Pancreas (tissue), 10 donors: ENCODE results near the gene FAM53B. TPM values are rescaled to one million over a fixed set of nuclear protein-coding genes. Genes with fewer than 3 reads are reported as not detected.
A peak's percentile ranks its signal among the peaks of the same experiment; 100 is the strongest.

Source experiments
- ATAC-seq, 4 donors: fragments of 200-7000 bp; cut with Tn5 transposase; one replicate each; pipeline versions ENCODE4 v1.8.0 to v1.9.1; 2020; ENCODE audit warnings: mild to moderate bottlenecking in 4 of 4, moderate library complexity in 4 of 4
- DNase-seq, 6 donors: peaks; one replicate each; pipeline ENCODE4 v3.0.0-alpha.2; 2020
- FAIRE-seq: peaks from 2 replicates; lab custom pipeline; 2012; peaks lifted over from hg19 to GRCh38; lab: Jason Lieb, UNC
- H3K27ac ChIP-seq, 4 donors: fragments of 200-600 bp; sonication (generic); 1 replicate in 3 of 4; 2 replicates in 1 of 4; pipeline versions ENCODE4 v1.5.0 to v1.8.0; 2020
- H3K27me3 ChIP-seq, 4 donors: fragments of 200-600 bp; one replicate each; pipeline ENCODE4 v1.8.0; 2021
- H3K36me3 ChIP-seq, 3 donors: fragments of 200-600 bp; sonication (generic) in 1 of 3; one replicate each; pipeline versions ENCODE4 v1.5.0 to v1.8.0; 2020 to 2021
- H3K4me1 ChIP-seq, 3 donors: fragments of 200-600 bp; one replicate each; pipeline ENCODE4 v1.8.0; 2021
- H3K4me3 ChIP-seq, 4 donors: fragments of 200-600 bp; sonication (generic) in 2 of 4; one replicate each; pipeline versions ENCODE4 v1.5.0 to v1.8.0; 2020 to 2021
- H3K9me3 ChIP-seq, 4 donors: fragments of 200-600 bp; one replicate each; pipeline ENCODE4 v1.8.0; 2021
- WGBS, 2 donors: extraction: QIAGEN DNeasy Blood & Tissue Kit; methylation state at CpG; one replicate each; pipeline ENCODE4 v1.1.7; 2013; 5-methylcytosine and 5-hydroxymethylcytosine counted together
- intact Hi-C, 3 donors: fragments of 100-400 bp; cut with DNase I; formaldehyde crosslinking; loops; one replicate each; pipeline versions ENCODE4 v1.11.1 to v1.14.2; 2022
- polyA plus RNA-seq, 2 donors: library from polyadenylated mRNA; stranded (reverse); fragments of 200-250 nt; gene quantifications; one replicate each; pipeline ENCODE4 v1.2.3, GENCODE V29; 2013
- total RNA-seq, 6 donors: library from RNA; stranded (reverse); fragmentation: NEBNext Ultra II Directional in 4 of 6; extraction: Animal tissue kit (Norgen Biotek cat#: 25700) in 4 of 6; gene quantifications; one replicate each; pipeline versions ENCODE4 v1.2.1 to v1.2.4, GENCODE V29; 2021 to 2023
- TF ChIP-seq, protein P1 (sequence below), 4 donors: fragments of 200-600 bp; sonication (generic) in 3 of 4; IDR thresholded peaks; one replicate each; pipeline versions ENCODE4 v1.5.0 to v1.8.0; 2021; ENCODE audit warnings: antibody characterized with exemption in 4 of 4
- donor health status: healthy with polysubstance abuse.
- donor health status: DM: no; HTN: no; CAD: no; lungs with moderate emphysema.
- donor health status: DM: no; HTN: no; CAD: no.
- donor health status: control.
- donor health status: control.
- donor health status: Bipolar disorder and iron deficiency.
- donor health status: DM: yes; HTN: yes; CAD: no.
- donor health status: DM: no; HTN: no; CAD: no.
- donor health status: DM: no; HTN: no; CAD: no.
- donor health status: DM: yes; HTN: yes; CAD: no.

Gene FAM53B
- total and polyA plus RNA-seq, 8 donors, result 5.3 to 16.4 (median 8.5) TPM

GRCh38 chr10:124668517-124669051, 75.6 kb downstream of the FAM53B start:
- TF ChIP-seq, protein P1, sequence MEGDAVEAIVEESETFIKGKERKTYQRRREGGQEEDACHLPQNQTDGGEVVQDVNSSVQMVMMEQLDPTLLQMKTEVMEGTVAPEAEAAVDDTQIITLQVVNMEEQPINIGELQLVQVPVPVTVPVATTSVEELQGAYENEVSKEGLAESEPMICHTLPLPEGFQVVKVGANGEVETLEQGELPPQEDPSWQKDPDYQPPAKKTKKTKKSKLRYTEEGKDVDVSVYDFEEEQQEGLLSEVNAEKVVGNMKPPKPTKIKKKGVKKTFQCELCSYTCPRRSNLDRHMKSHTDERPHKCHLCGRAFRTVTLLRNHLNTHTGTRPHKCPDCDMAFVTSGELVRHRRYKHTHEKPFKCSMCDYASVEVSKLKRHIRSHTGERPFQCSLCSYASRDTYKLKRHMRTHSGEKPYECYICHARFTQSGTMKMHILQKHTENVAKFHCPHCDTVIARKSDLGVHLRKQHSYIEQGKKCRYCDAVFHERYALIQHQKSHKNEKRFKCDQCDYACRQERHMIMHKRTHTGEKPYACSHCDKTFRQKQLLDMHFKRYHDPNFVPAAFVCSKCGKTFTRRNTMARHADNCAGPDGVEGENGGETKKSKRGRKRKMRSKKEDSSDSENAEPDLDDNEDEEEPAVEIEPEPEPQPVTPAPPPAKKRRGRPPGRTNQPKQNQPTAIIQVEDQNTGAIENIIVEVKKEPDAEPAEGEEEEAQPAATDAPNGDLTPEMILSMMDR (IDR thresholded peaks at IDR 0.05), result no peak
- WGBS, 2 donors, result 77 to 80% methylated on average over 11 of the region's 11 CpGs
- Histone ChIP-seq H3K9me3 (no peaks in the 10 kb centered on the region), H3K4me3 (no peak overlapping the region), H3K4me1 (no peaks in the 10 kb centered on the region), H3K36me3 (no peaks in the 10 kb centered on the region), H3K27ac (no peak overlapping the region), H3K27me3 (no peaks in the 10 kb centered on the region)
- DNase-seq (peak in 2 of 6 donors; percentile 11 to 37), FAIRE-seq (no peak), ATAC-seq (no peak)
- intact Hi-C loops, result no loop called here

GRCh38 chr10:124667425-124668345, 76.5 kb downstream of the FAM53B start:
- no peak overlapping the region for H3K27ac ChIP-seq
- H3K4me1 ChIP-seq, result no peaks in the 10 kb centered on the region
- H3K4me3 ChIP-seq, result no peak overlapping the region
- WGBS, 2 donors, result 85 to 92% methylated on average over 15 of the region's 15 CpGs
- DNase-seq (peak in 2 of 6 donors; percentile 11 to 46), FAIRE-seq (no peak), ATAC-seq (no peak)
- intact Hi-C loops, result no loop called here
- no peaks in the 10 kb centered on the region for H3K9me3 ChIP-seq
- no peaks in the 10 kb centered on the region for H3K36me3 ChIP-seq
- TF ChIP-seq, protein P1 (IDR thresholded peaks at IDR 0.05), result no peak
- H3K27me3 ChIP-seq, result no peaks in the 10 kb centered on the region

GRCh38 chr10:124666494-124666893, 77.7 kb downstream of the FAM53B start:
- WGBS, 2 donors, result 86 to 91% methylated on average over 9 to 10 of the region's 10 CpGs
- H3K4me1 ChIP-seq, result no peaks in the 10 kb centered on the region
- H3K36me3 ChIP-seq, result no peaks in the 10 kb centered on the region
- H3K4me3 ChIP-seq, result no peak overlapping the region
- H3K27ac ChIP-seq, result no peak overlapping the region
- no peaks in the 10 kb centered on the region for H3K27me3 ChIP-seq
- intact Hi-C loops, result no loop called here
- FAIRE-seq, result no peak
- TF ChIP-seq, protein P1 (IDR thresholded peaks at IDR 0.05), result no peak
- peak in 2 of 6 donors; percentile 7 to 28 for DNase-seq
- ATAC-seq, result no peak
- no peaks in the 10 kb centered on the region for H3K9me3 ChIP-seq

GRCh38 chr10:124665980-124666379, 78.2 kb downstream of the FAM53B start:
- Histone ChIP-seq H3K4me1 (no peaks in the 10 kb centered on the region), H3K27ac (no peak overlapping the region), H3K27me3 (no peaks in the 10 kb centered on the region), H3K9me3 (no peaks in the 10 kb centered on the region), H3K4me3 (no peak overlapping the region), H3K36me3 (no peaks in the 10 kb centered on the region)
- FAIRE-seq (no peak), DNase-seq (peak in 1 of 6 donors; percentile 12), ATAC-seq (peak in 1 of 4 donors; percentile 18)
- 74 to 77% methylated on average over 3 of the region's 3 CpGs for WGBS, 2 donors
- TF ChIP-seq, protein P1 (IDR thresholded peaks at IDR 0.05), result no peak
- intact Hi-C loops, result no loop called here
